Right hindlimb (tissue), 1 donor: Measurements from ENCODE around the gene DOCK10.

ENCODE experiments used
- DNase-seq: peaks from one replicate; pipeline ENCODE4 v3.0.0-alpha.2; 2018

The DOCK10 gene

DNA sequence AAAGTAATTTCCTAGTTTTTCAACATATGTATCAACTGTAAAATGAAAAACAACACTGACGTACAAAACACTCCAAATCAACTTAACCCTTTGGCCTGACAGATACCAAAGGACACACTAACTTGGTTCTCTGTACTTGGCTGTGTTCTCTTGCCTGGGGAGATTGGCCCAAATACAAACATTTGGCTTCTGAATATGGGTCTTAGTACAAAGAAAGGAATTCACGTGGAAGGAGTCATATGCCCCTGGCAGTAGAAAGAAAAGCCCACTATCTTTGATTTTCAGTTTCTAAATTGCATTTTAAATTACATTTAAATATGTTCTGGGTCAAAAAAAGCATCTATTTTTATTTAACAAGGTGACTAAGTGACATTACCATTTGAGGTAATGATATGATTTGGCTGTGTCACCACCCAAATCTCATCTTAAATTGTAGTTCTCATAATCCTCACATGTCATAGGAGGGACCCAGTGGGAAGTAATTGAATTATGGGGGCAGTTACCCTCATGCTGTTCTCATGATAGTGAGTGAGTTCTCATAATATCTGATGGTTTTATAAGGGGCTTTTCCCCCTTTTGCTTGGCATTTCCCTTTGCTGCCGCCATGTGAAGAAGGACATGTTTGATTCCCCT is 172.6 kb downstream of the DOCK10 start:
- DNase-seq = no peak

DNA sequence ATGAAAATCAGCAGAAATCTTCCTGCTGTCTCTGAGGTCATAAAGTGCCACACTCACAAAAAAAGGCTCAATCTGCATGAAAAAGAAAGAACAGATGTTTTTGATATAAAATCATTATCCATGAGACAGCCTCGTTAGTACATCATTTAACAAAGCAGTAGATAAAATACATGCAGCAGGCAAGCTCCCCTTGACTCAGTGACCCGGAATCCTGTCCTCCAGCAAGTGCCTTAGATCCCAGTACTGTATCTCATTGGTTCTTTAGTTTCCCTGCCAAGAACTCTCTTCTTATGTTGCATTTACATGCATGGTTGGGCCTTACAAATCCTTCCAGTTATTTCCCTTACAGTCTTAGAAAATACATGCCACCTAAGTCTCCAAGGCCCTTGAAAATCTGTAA is 177.3 kb downstream of the DOCK10 start:
- DNase-seq = no peak

- no peak for DNase-seq
Measured at GRCh38 chr2:224861266-224861665, 181.0 kb downstream of the DOCK10 start.

DNA sequence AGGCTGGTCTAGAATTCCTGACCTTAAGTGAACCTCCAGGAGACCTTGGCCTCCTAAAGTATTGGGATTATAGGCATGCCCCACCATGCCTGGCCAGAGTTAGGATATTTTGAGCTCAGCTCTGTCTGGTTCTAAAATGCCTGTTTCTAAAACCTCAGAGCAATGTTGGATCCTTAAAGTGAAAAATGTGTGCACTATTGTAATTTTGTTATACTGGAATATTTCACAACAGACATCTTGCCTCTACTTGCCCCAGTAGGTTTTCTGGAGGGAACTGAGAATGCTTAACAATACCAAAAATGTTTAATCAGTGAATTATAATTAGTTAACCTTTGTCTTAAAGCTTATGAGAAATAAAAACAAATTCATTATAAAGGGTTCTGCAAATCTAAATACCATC is 181.5 kb downstream of the DOCK10 start:
- DNase-seq = no peak

- peak; percentile 24 for DNase-seq
Measured at GRCh38 chr2:224851811-224852210, 190.5 kb downstream of the DOCK10 start.

GRCh38 chr2:224850081-224850480 is 192.2 kb downstream of the DOCK10 start:
- no peak for DNase-seq

DNA sequence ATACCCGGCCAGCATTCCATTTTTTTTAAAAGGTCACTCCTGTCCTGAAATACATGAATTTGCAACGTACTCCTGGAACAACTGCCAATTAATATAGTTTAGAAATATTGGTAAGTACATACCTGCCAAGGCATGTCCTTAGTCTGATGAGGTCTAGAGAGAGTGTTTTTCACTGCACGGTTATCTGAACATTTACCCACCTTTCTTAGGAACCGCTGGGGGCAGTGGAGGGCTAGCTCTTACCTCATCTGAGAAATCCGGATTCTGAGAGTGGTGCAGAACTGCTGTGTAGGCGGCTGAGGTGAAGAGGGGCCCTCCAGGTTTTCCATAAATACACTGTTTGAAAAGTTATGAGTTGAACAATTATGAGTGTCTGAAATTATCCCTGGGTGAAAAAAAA is 193.0 kb downstream of the DOCK10 start:
- DNase-seq = no peak

DNA sequence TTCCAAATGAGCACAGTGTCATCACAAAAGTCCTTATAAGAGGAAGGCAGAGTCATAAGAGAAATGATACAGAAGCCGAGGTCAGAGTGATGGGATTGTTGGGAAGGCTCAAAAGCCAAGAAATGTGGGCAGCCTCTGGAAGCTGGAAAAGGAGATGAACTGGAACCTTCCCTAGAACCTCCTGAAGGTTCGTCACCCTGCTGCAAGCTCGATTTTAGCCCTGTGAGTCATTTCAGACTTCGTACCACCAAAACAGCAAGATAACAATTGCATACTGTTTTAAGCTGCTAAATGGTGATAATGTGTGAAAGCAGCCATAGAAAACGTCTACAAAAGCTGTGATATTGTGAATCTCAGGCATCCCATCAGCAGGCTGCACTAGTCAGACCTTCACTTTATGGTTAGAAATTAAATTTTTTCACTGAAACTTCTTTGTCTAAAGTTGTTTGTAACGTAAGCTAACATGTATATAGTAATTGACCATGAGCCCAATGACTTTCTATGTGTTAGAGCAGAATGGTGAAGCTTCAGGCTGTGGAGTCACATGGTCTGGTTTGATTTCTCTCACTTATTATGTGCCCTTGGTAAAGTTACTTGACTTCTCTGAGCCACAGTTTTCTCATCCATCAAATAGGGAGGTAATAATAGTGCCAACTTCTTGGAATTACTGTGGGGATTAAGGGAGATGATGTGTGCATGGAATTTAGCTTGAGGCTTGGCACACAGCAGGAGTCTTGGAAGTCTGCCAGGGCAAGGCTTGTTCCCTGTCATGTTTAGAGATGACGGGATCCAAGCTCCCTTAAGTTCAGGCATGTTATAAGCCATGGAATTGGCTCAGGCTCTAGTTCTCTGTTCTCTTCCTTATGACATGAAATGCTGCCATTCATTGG is 194.1 kb downstream of the DOCK10 start:
- DNase-seq = peak; percentile 71

DNA sequence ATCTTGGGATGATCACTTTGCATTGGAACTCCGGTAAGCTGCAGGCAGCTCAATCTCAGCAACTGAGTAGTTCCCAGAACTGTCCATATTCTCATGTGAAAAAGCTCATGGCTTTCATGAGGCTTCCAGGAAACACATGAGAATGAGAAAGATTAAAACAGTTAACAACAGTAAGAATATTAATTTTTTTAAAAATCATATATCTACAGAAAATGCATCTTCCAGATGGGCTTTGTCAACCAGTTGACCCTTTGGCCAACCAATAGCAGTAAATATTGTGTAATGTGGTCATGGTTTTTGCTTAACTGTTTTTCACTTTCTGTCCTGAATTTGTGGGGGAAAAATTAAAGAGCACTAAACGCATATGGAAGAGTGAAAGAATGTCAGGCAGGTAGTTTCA is 194.9 kb downstream of the DOCK10 start:
- DNase-seq = no peak

- no peak for DNase-seq
Measured at GRCh38 chr2:224846686-224847085, 195.6 kb downstream of the DOCK10 start.

DNA sequence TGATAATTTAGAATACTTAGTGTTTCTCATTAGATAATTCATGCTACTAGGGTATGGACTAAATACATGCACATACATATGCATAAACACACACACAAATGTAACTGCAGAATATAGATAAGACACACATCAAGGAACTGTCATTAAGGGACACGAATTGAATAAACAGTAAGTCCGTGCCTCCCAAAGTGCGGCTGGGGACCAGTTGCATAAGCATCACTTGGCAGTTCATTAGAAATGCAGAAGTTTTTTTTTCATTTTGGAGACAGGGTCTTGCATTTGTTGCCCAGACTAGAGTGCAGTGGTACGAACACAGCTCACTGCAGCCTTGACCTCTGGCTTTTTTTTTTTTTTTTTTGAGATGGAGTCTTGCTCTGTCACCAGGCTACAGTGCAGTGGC is 196.1 kb downstream of the DOCK10 start:
- no peak for DNase-seq

GRCh38 chr2:224843141-224843540 is 199.1 kb downstream of the DOCK10 start:
- no peak for DNase-seq

DNA sequence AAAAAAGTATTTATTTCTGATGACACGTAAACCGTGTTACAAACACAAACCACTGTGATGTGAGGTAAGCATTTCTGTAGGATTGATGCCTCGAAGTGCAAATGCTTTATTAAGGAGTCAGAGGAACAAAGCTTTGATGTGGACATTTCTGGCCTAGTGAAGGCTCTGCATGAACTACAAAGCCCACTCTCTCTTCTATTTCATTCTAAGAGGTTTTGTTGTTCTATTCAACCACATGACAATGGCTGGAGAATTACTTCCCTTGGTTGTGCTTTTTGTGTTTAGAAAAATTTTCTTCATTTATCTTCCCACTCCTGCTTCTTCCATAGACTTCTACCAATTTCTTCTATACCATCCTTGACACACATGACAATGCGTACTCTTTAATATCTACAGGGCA is 200.4 kb downstream of the DOCK10 start:
- DNase-seq = no peak

GRCh38 chr2:224838335-224838734 is 203.9 kb downstream of the DOCK10 start:
- DNase-seq = peak; percentile 72

GRCh38 chr2:224837558-224837957 is 204.7 kb downstream of the DOCK10 start:
- peak; percentile 75 for DNase-seq

DNA sequence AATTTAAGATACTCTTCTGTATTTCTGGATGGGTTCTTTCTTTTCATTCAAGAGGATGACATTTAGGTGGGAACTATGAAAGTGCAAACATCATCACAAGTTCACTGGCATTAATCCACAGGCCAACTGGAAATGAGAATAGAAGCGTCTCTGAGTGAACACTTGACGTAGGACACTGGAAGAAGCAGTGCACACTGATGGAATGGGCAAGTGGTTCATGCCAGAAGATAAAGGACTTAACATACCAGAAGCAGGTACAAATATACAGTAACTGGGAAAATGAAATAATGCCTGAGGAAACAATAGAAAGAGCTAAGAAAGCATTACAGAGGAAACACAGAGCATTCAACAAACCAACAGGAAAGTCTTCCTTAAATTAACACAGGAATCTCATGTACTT is 205.2 kb downstream of the DOCK10 start:
- DNase-seq = no peak

DNA sequence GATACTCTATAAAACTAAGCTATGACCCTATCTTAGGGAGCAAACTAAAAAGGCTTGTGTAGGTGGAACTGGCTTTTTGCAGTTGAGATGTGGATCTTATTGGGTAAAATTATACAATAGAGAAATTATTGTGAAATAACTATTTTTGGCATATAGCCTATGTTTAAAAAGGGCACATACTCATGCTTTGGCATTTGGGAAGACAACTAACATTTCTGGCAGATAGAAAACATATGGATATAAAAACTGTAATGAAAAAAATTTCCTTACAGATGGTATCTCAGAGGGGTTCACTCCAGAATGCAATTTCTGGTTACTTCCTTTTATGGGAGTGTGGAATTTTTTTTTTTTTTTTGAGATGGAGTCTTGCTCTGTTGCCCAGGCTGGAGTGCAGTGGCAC is 206.0 kb downstream of the DOCK10 start:
- DNase-seq = no peak

- no peak for DNase-seq
Measured at GRCh38 chr2:224835405-224835804, 206.9 kb downstream of the DOCK10 start.

- DNase-seq = no peak
Measured at GRCh38 chr2:224833986-224834385, 208.3 kb downstream of the DOCK10 start.

GRCh38 chr2:224832207-224832606 is 210.1 kb downstream of the DOCK10 start:
- no peak for DNase-seq

- no peak for DNase-seq
Measured at GRCh38 chr2:224831530-224831929, 210.7 kb downstream of the DOCK10 start.

- no peak for DNase-seq
Measured at GRCh38 chr2:224820283-224820991, 221.8 kb downstream of the DOCK10 start.

DNA sequence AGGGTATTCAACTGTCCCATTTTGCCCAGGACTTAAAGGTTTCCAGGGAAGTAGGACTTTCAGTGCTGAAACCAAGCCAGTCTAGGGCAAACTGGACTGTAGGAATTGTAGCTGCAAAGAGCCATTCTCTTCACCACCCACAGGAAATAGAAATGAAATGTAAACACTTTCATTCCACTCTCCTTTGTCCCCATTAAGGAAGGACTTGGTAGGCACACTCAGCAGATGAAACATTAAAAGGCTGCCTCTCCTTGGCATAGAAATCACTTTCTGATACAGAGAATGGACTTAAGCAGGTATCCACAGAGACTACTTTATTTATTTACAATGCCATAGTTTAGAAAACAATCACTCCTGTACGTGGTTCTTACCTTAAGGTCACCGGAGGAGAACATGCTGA is 223.2 kb downstream of the DOCK10 start:
- no peak for DNase-seq

DNA sequence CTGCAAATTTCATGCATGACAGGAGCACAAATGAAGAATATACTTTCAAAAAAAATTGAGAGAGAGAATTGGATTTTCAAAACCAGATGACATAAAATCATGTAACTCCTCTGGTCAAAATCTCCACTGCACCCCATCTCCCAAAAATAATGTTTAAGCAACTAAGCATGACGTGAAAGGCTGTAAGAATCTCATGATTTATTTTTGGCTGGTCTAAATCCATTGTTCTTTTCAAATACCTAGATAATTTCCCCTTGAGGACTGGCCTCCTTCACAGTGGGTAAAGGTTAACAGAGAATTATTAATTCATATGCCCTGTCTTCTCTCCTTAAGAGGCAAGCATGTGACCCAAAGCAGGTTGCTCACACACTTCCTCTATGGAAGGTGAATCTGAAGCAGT is 224.6 kb downstream of the DOCK10 start:
- no peak for DNase-seq
